Muscle layer of colon (tissue), 2 donors: ENCODE data around the gene ADGRG1.

Source experiments
- H3K27ac ChIP-seq: one replicate; pipeline ENCODE4 v1.7.0; 2013; ENCODE audit warnings: low read depth, mild to moderate bottlenecking, low read length, moderate library complexity
- H3K27me3 ChIP-seq, 2 donors: one replicate each; pipeline ENCODE4 v1.7.0; 2013; ENCODE audit warnings: low read length in 2 of 2, mild to moderate bottlenecking in 2 of 2; ENCODE audit not compliant: insufficient read depth in 2 of 2, control insufficient read depth in 1 of 2
- H3K36me3 ChIP-seq: one replicate; pipeline ENCODE4 v1.7.0; 2013; ENCODE audit warnings: mild to moderate bottlenecking, low read length; ENCODE audit not compliant: insufficient read depth
- H3K4me1 ChIP-seq: one replicate; pipeline ENCODE4 v1.7.0; 2013; ENCODE audit warnings: mild to moderate bottlenecking, low read length; ENCODE audit not compliant: insufficient read depth
- H3K4me3 ChIP-seq, 2 donors: one replicate each; pipeline ENCODE4 v1.7.0; 2013; ENCODE audit warnings: low read length in 2 of 2, low read depth in 1 of 2, mild to moderate bottlenecking in 1 of 2, moderate library complexity in 1 of 2
- H3K9ac ChIP-seq: one replicate; pipeline ENCODE4 v1.7.0; 2013; ENCODE audit warnings: low read length
- H3K9me3 ChIP-seq: one replicate; pipeline ENCODE4 v1.7.0; 2013; ENCODE audit warnings: mild to moderate bottlenecking, low read length
- donor health status: abdominal sarcoma.
- donor health status: Adenocarcinoma of cecum.

ADGRG1 gene

GRCh38 chr16:57688487-57688986, 60.1 kb downstream of the ADGRG1 start:
- H3K4me1 ChIP-seq, result no peaks in the 10 kb centered on the region
- H3K27me3 ChIP-seq, result no peaks in the 10 kb centered on the region
- no peak overlapping the region for H3K9ac ChIP-seq
- H3K36me3 ChIP-seq, result no peaks in the 10 kb centered on the region
- H3K4me3 ChIP-seq, result no peak overlapping the region
- no peak overlapping the region for H3K27ac ChIP-seq
- no peaks in the 10 kb centered on the region for H3K9me3 ChIP-seq

- Histone ChIP-seq H3K9ac (no peak overlapping the region), H3K4me1 (no peaks in the 10 kb centered on the region), H3K27me3 (no peaks in the 10 kb centered on the region), H3K4me3 (no peak overlapping the region), H3K27ac (no peak overlapping the region), H3K36me3 (no peaks in the 10 kb centered on the region), H3K9me3 (no peaks in the 10 kb centered on the region)
These were observed 60.7 kb downstream of the ADGRG1 start for GRCh38 chr16:57688987-57689761.

GRCh38 chr16:57689762-57690558, 61.5 kb downstream of the ADGRG1 start:
- H3K9me3 ChIP-seq, result no peaks in the 10 kb centered on the region
- H3K4me3 ChIP-seq, result no peak overlapping the region
- no peak overlapping the region for H3K27ac ChIP-seq
- H3K36me3 ChIP-seq, result no peaks in the 10 kb centered on the region
- H3K27me3 ChIP-seq, result no peaks in the 10 kb centered on the region
- H3K4me1 ChIP-seq, result no peaks in the 10 kb centered on the region
- H3K9ac ChIP-seq, result no peak overlapping the region

GRCh38 chr16:57690782-57691471, 62.5 kb downstream of the ADGRG1 start:
- Histone ChIP-seq H3K36me3 (no peaks in the 10 kb centered on the region), H3K4me3 (no peak overlapping the region), H3K27ac (no peak overlapping the region), H3K4me1 (no peaks in the 10 kb centered on the region), H3K27me3 (no peaks in the 10 kb centered on the region), H3K9ac (no peak overlapping the region), H3K9me3 (no peaks in the 10 kb centered on the region)

- H3K27ac ChIP-seq, result no peak overlapping the region
- H3K36me3 ChIP-seq, result no peaks in the 10 kb centered on the region
- H3K9ac ChIP-seq, result no peak overlapping the region
- H3K27me3 ChIP-seq, result no peaks in the 10 kb centered on the region
- no peaks in the 10 kb centered on the region for H3K4me1 ChIP-seq
- H3K4me3 ChIP-seq, result no peak overlapping the region
- H3K9me3 ChIP-seq, result no peaks in the 10 kb centered on the region
These were observed 64.2 kb downstream of the ADGRG1 start for GRCh38 chr16:57692636-57693035.

- no peaks in the 10 kb centered on the region for H3K9me3 ChIP-seq
- no peaks in the 10 kb centered on the region for H3K27me3 ChIP-seq
- H3K9ac ChIP-seq, result no peak overlapping the region
- no peak overlapping the region for H3K4me3 ChIP-seq
- no peaks in the 10 kb centered on the region for H3K4me1 ChIP-seq
- no peaks in the 10 kb centered on the region for H3K36me3 ChIP-seq
- no peak overlapping the region for H3K27ac ChIP-seq
These were observed 65.1 kb downstream of the ADGRG1 start for GRCh38 chr16:57693550-57693949.

- H3K27me3 ChIP-seq, result no peaks in the 10 kb centered on the region
These were observed 65.8 kb downstream of the ADGRG1 start for GRCh38 chr16:57694231-57694724.

GRCh38 chr16:57694725-57695679, 66.6 kb downstream of the ADGRG1 start, which contains the start of gene DRC7:
Gene DRC7, plus strand, starts transcription at chr16:57694806. Its CDS starts 3,144 bp downstream, at chr16:57697950.
- Histone ChIP-seq H3K4me3 (peak within 1 kb of the TSS in 1 of 2 donors; percentile 23), H3K9me3 (no peaks in the 10 kb centered on the region), H3K9ac (no peak within 1 kb of the TSS), H3K27me3 (no peaks in the 10 kb centered on the region), H3K36me3 (no peaks in the 10 kb centered on the region), H3K27ac (no peak within 1 kb of the TSS), H3K4me1 (no peaks in the 10 kb centered on the region)

More at GRCh38 chr16:57694231-57694724, 65.8 kb downstream of the ADGRG1 start:
- Histone ChIP-seq H3K4me3 (peak overlapping the region in 1 of 2 donors; percentile 23), H3K27ac (no peak overlapping the region), H3K9ac (no peak overlapping the region), H3K9me3 (no peaks in the 10 kb centered on the region), H3K36me3 (no peaks in the 10 kb centered on the region), H3K4me1 (no peaks in the 10 kb centered on the region)

GRCh38 chr16:57695680-57696069, 67.2 kb downstream of the ADGRG1 start:
- no peaks in the 10 kb centered on the region for H3K27me3 ChIP-seq
- no peak overlapping the region for H3K27ac ChIP-seq
- no peak overlapping the region for H3K4me3 ChIP-seq
- no peaks in the 10 kb centered on the region for H3K4me1 ChIP-seq
- H3K36me3 ChIP-seq, result no peaks in the 10 kb centered on the region
- H3K9ac ChIP-seq, result no peak overlapping the region
- no peaks in the 10 kb centered on the region for H3K9me3 ChIP-seq

GRCh38 chr16:57696240-57696639, 67.8 kb downstream of the ADGRG1 start:
- Histone ChIP-seq H3K27me3 (no peaks in the 10 kb centered on the region), H3K36me3 (no peaks in the 10 kb centered on the region), H3K9ac (no peak overlapping the region), H3K4me1 (no peaks in the 10 kb centered on the region), H3K9me3 (no peaks in the 10 kb centered on the region), H3K27ac (no peak overlapping the region), H3K4me3 (no peak overlapping the region)
